HCT116 (cell line): ENCODE results near the gene ISCA2. TPM values are rescaled to one million over a fixed set of nuclear protein-coding genes. Genes with fewer than 3 reads are reported as not detected.

Source experiments
- ATAC-seq: fragments of 200-7000 bp; cut with Tn5 transposase; 2 replicates; pipeline ENCODE4 v1.9.1; 2020; ENCODE audit warnings: mild to moderate bottlenecking, moderate library complexity
- BruUV-seq: library from RNA; stranded (reverse); fragments of 400-500 nt; replicated peaks from 2 replicates; lab custom pipeline; 2021; lab: Mats Ljungman, UMichigan
- CTCF ChIA-PET: fragments of 300-600 bp; sonication (Branson Sonifier 250); formaldehyde crosslinking; loops from one replicate; lab custom pipeline; 2021; ENCODE audit warnings: antibody characterized with exemption; lab: Charles Lee
- POLR2A ChIA-PET: fragments of 300-600, 350-600 bp; sonication (Branson Sonifier 250); formaldehyde crosslinking; loops from one replicate; lab custom pipeline; 2021; ENCODE audit warnings: antibody characterized with exemption; lab: Charles Lee
- RAD21 ChIA-PET, 2 experiments: fragments of 300-600 bp; sonication (Branson Sonifier 250); formaldehyde crosslinking; loops; one replicate each; lab custom pipeline; 2023; ENCODE audit warnings: low total read pairs in 2 of 2; ENCODE audit not compliant: uncharacterized antibody in 2 of 2, unreplicated experiment in 2 of 2, low non-redundant PET in 1 of 2; lab: Charles Lee
- DNase-seq: peaks from one replicate; pipeline ENCODE4 v3.0.0-alpha.2; 2010; ENCODE audit warnings: low read depth, low spot score
- H2AFZ ChIP-seq: fragments of 200-600 bp; shearing (Covaris generic), sonication (generic); 2 replicates; pipeline ENCODE4 v1.6.1; 2017; ENCODE audit warnings: low read depth, mixed run types, mixed read lengths, antibody characterized with exemption, low read length; ENCODE audit not compliant: poor library complexity, severe bottlenecking
- H3K27ac ChIP-seq: 2 replicates; pipeline ENCODE4 v1.5.1; 2012; ENCODE audit warnings: low read depth, low read length
- H3K27me3 ChIP-seq: fragments of 200-600 bp; sonication (generic); 2 replicates; pipeline ENCODE4 v1.6.1; 2016; ENCODE audit warnings: mixed run types, low read length, mixed read lengths; ENCODE audit not compliant: insufficient read depth
- H3K36me3 ChIP-seq, 2 experiments: fragments of 200-500 bp in 1 of 2; fragments of 200-600 bp in 1 of 2; sonication (Bioruptor generic) in 1 of 2; sonication (generic) in 1 of 2; 2 replicates each; pipeline versions ENCODE4 v1.5.1 to v1.6.1; 2014 to 2016; ENCODE audit warnings: low read length in 2 of 2, inconsistent platforms in 1 of 2, mixed read lengths in 1 of 2, mixed run types in 1 of 2; ENCODE audit not compliant: insufficient read depth in 2 of 2, control insufficient read depth in 1 of 2
- H3K4me1 ChIP-seq, 2 experiments: fragments of 200-600 bp in 1 of 2; sonication (generic) in 1 of 2; 2 replicates each; pipeline versions ENCODE4 v1.5.1 to v1.6.1; 2012 to 2017; ENCODE audit warnings: low read length in 2 of 2, inconsistent platforms in 1 of 2, mild to moderate bottlenecking in 1 of 2, mixed read lengths in 1 of 2, mixed run types in 1 of 2, moderate library complexity in 1 of 2; ENCODE audit not compliant: insufficient read depth in 2 of 2, control insufficient read depth in 1 of 2
- H3K4me2 ChIP-seq: fragments of 200-600 bp; sonication (generic); 2 replicates; pipeline ENCODE4 v1.6.1; 2017; ENCODE audit warnings: mixed run types, low read length, mixed read lengths
- H3K4me3 ChIP-seq, 2 experiments: fragments of 200-600 bp in 1 of 2; sonication (generic) in 1 of 2; replicated peaks in 1 of 2; 2 replicates each; pipeline ENCODE4 v1.5.1; 2011 to 2016; ENCODE audit warnings: low read length in 2 of 2, control low read depth in 1 of 2, low read depth in 1 of 2, mild to moderate bottlenecking in 1 of 2, mixed read lengths in 1 of 2, mixed run types in 1 of 2
- H3K79me2 ChIP-seq: fragments of 200-600 bp; sonication (generic); 2 replicates; pipeline ENCODE4 v1.6.1; 2017; ENCODE audit warnings: mild to moderate bottlenecking, mixed run types, low read length, moderate library complexity, mixed read lengths; ENCODE audit not compliant: insufficient read depth
- H3K9ac ChIP-seq: fragments of 200-600 bp; sonication (generic); 2 replicates; pipeline ENCODE4 v1.6.1; 2016; ENCODE audit warnings: low read length, mixed read lengths
- H3K9me2 ChIP-seq: fragments of 200-600 bp; sonication (generic), shearing (Covaris generic); 2 replicates; pipeline ENCODE4 v1.6.1; 2017; ENCODE audit warnings: mixed run types, mild to moderate bottlenecking, moderate library complexity; ENCODE audit not compliant: insufficient read depth
- H3K9me3 ChIP-seq, 2 experiments: fragments of 200-500 bp in 1 of 2; fragments of 200-600 bp in 1 of 2; sonication (Bioruptor generic) in 1 of 2; sonication (generic) in 1 of 2; 2 replicates each; pipeline ENCODE4 v1.6.1; 2014 to 2017; ENCODE audit warnings: low read length in 2 of 2, mixed read lengths in 2 of 2, inconsistent platforms in 1 of 2, low read depth in 1 of 2, mild to moderate bottlenecking in 1 of 2, mixed run types in 1 of 2, moderate library complexity in 1 of 2; ENCODE audit not compliant: control insufficient read depth in 1 of 2, insufficient read depth in 1 of 2
- H4K20me1 ChIP-seq: fragments of 200-600 bp; sonication (generic), shearing (Covaris generic); 2 replicates; pipeline ENCODE4 v1.6.1; 2017; ENCODE audit warnings: mixed run types, mild to moderate bottlenecking, moderate library complexity; ENCODE audit not compliant: insufficient read depth
- ATF3 ChIP-seq: IDR thresholded peaks from 2 replicates; pipeline ENCODE4 v1.6.1; 2012
- ELF1 ChIP-seq: IDR thresholded peaks from 2 replicates; pipeline ENCODE4 v1.6.1; 2012; ENCODE audit warnings: low read depth, borderline replicate concordance
- MAX ChIP-seq: IDR thresholded peaks from 2 replicates; pipeline ENCODE4 v1.6.1; 2012
- RAD21 ChIP-seq: IDR thresholded peaks from 2 replicates; pipeline ENCODE4 v1.6.1; 2012; ENCODE audit warnings: low read depth, mild to moderate bottlenecking
- ZBTB33 ChIP-seq: IDR thresholded peaks from 2 replicates; pipeline ENCODE4 v1.6.1; 2011; ENCODE audit warnings: mild to moderate bottlenecking, low read length, moderate library complexity; ENCODE audit not compliant: insufficient replicate concordance; ENCODE audit errors: extremely low read depth
- ZNF274 ChIP-seq: fragments of 200-500 bp; sonication (Bioruptor generic); IDR thresholded peaks from 2 replicates; pipeline ENCODE4 v1.6.1; 2014; ENCODE audit warnings: mild to moderate bottlenecking, low read depth, low read length, inconsistent platforms
- intact Hi-C: fragments of 100-400 bp; cut with micrococcal nuclease; formaldehyde crosslinking; loops from 2 replicates; pipeline ENCODE4 v1.10.0; 2022
- total RNA-seq: library from RNA; stranded (reverse); gene quantifications from one replicate; pipeline ENCODE4 v1.2.1, GENCODE V29; 2021; ENCODE audit not compliant: unreplicated experiment

Gene ISCA2
- total RNA-seq, 1 experiment from 2014 or later, result 27.5 TPM

GRCh38 chr14:74514471-74514941, 20.9 kb downstream of the ISCA2 start:
- ChIA-PET RAD21 (no interaction called here), POLR2A (no interaction called here), CTCF (no interaction called here)
- Histone ChIP-seq H3K4me1 (peaks cover 4 to 29% of the 10 kb centered on the region in 2 experiments), H3K9me2 (no peaks in the 10 kb centered on the region), H3K9me3 (no peaks in the 10 kb centered on the region), H3K27ac (no peak overlapping the region), H3K79me2 (no peaks in the 10 kb centered on the region), H3K36me3 (no peaks in the 10 kb centered on the region), H3K27me3 (no peaks in the 10 kb centered on the region), H4K20me1 (no peaks in the 10 kb centered on the region), H3K4me2 (no peak overlapping the region), H2AFZ (no peak overlapping the region), H3K9ac (no peak overlapping the region), H3K4me3 (no peak overlapping the region)
- no TSS peak for BruUV-seq
- intact Hi-C loops, result no loop called here
- TF ChIP-seq RAD21, result no peak
- DNase-seq (no peak), ATAC-seq (no peak)

DNA sequence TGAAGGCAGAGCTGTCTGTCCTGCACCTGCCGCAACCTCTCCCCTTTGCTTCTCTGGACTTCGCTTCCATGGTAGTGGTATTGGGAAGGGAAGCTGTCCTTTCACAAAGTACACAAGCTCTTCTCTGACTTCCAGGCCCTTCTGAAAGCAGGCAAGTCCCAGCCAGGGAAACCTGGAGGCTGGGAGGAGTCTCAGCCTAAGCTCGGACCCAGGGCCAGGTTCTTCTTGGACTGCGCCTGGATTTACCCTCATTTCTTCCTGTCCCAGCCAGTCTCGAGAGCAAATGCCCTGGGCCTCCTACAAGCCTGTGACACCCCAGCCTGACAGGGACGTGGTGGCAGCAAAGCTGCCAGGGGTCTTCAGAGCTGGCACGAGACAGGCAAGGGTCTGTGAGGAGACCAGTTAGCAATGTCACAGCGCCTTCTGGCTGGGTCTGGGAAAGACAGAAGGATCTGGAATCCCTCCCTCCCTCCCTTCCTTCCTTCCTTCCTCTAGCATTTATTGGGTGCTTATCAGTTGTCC, 22.4 kb downstream of the ISCA2 start:
- TF ChIP-seq ATF3, result no peak
- no peak for TF ChIP-seq MAX
- TF ChIP-seq ELF1, result no peak
- TF ChIP-seq ZNF274, result no peak
- no peak for TF ChIP-seq ZBTB33
- Histone ChIP-seq H3K4me2 (no peak overlapping the region), H3K9ac (no peak overlapping the region), H3K36me3 (no peaks in the 10 kb centered on the region), H2AFZ (no peak overlapping the region), H3K27ac (no peak overlapping the region), H3K4me3 (no peak overlapping the region), H3K79me2 (no peaks in the 10 kb centered on the region), H4K20me1 (no peaks in the 10 kb centered on the region), H3K9me3 (no peaks in the 10 kb centered on the region), H3K9me2 (no peaks in the 10 kb centered on the region), H3K27me3 (no peaks in the 10 kb centered on the region), H3K4me1 (peaks cover 4 to 18% of the 10 kb centered on the region in 2 experiments)
- ChIA-PET CTCF (no interaction called here), RAD21 (no interaction called here), POLR2A (no interaction called here)
- ATAC-seq (no peak), DNase-seq (no peak)
- intact Hi-C loops, result no loop called here
- BruUV-seq, result no TSS peak
